Psoas muscle (tissue), 8 donors: Measurements from ENCODE around the gene EMC6. TPM values are rescaled to one million over a fixed set of nuclear protein-coding genes. Genes with fewer than 3 reads are reported as not detected.

Source experiments
- ATAC-seq, 4 donors: fragments of 200-7000 bp; cut with Tn5 transposase; one replicate each; pipeline ENCODE4 v1.9.1; 2020; ENCODE audit warnings: moderate library complexity in 3 of 4, mild to moderate bottlenecking in 2 of 4
- DNase-seq, 2 donors: peaks; one replicate each; pipeline ENCODE4 v3.0.0-alpha.2; 2020
- H3K27ac ChIP-seq: fragments of 200-600 bp; one replicate; pipeline ENCODE4 v1.8.0; 2022
- H3K27me3 ChIP-seq, 3 donors: fragments of 200-600 bp in 1 of 3; one replicate each; pipeline versions ENCODE4 v1.6.1 to v1.8.0; 2013 to 2022; ENCODE audit warnings: low read length in 2 of 3, mild to moderate bottlenecking in 2 of 3, moderate library complexity in 1 of 3; ENCODE audit not compliant: insufficient read depth in 3 of 3
- H3K36me3 ChIP-seq, 2 donors: fragments of 200-600 bp in 1 of 2; one replicate each; pipeline versions ENCODE4 v1.6.1 to v1.8.0; 2013 to 2022; ENCODE audit warnings: low read depth in 1 of 2, mild to moderate bottlenecking in 1 of 2, moderate library complexity in 1 of 2; ENCODE audit not compliant: insufficient read depth in 1 of 2
- H3K4me1 ChIP-seq: fragments of 200-600 bp; one replicate; pipeline ENCODE4 v1.8.0; 2022
- H3K4me3 ChIP-seq: fragments of 200-600 bp; one replicate; pipeline ENCODE4 v1.8.0; 2022; ENCODE audit warnings: mild to moderate bottlenecking
- H3K9me3 ChIP-seq: fragments of 200-600 bp; one replicate; pipeline ENCODE4 v1.8.0; 2022
- CTCF ChIP-seq: fragments of 200-600 bp; IDR thresholded peaks from one replicate; pipeline ENCODE4 v1.8.0; 2022; ENCODE audit warnings: antibody characterized with exemption
- WGBS, 3 donors: extraction: QIAGEN DNeasy Blood & Tissue Kit; methylation state at CpG; one replicate each; pipeline versions ENCODE4 v1.1.6 to v1.1.7; 2013; 5-methylcytosine and 5-hydroxymethylcytosine counted together
- intact Hi-C, 2 donors: fragments of 100-400 bp; cut with DNase I; formaldehyde crosslinking; loops; one replicate each; pipeline versions ENCODE4 v1.11.0 to v1.14.2; 2022
- polyA plus RNA-seq, 3 donors: library from polyadenylated mRNA; stranded (reverse); fragments of 200-250 nt; gene quantifications; one replicate each; pipeline ENCODE4 v1.2.3, GENCODE V29; 2013
- total RNA-seq, 4 donors: library from RNA; stranded (reverse); fragmentation: NEBNext Ultra II Directional in 2 of 4; extraction: Animal tissue kit (Norgen Biotek cat#: 25700) in 2 of 4; gene quantifications; one replicate each; pipeline versions ENCODE4 v1.2.1 to v1.2.4, GENCODE V29; 2021 to 2023
- donor health status: healthy with polysubstance abuse.
- donor health status: DM: no; HTN: no; CAD: no; lungs with moderate emphysema.
- donor health status: Bipolar disorder and iron deficiency.
- donor health status: healthy.
- donor health status: DM: yes; HTN: yes; CAD: no.
- donor health status: DM: no; HTN: no; CAD: no.
- donor health status: DM: no; HTN: no; CAD: no.
- donor health status: DM: yes; HTN: yes; CAD: no.

The EMC6 gene
- total and polyA plus RNA-seq, 7 donors = 91.6 to 270 (median 135) TPM

- no peaks in the 10 kb centered on the region for H3K27me3 ChIP-seq
- no peaks in the 10 kb centered on the region for H3K9me3 ChIP-seq
- WGBS, 3 donors = 68 to 80% (median 72%) methylated on average over 4 of the region's 4 CpGs
- no peak overlapping the region for H3K4me3 ChIP-seq
- peak overlapping the region; percentile 95 for H3K27ac ChIP-seq
- peaks cover 2 to 34% of the 10 kb centered on the region in 2 donors for H3K36me3 ChIP-seq
- DNase-seq (no peak), ATAC-seq (no peak)
- no peak for TF ChIP-seq CTCF
- H3K4me1 ChIP-seq = peaks cover 9% of the 10 kb centered on the region
- intact Hi-C loops = no loop called here
Measured at GRCh38 chr17:3693141-3693540, 24.5 kb downstream of the EMC6 start.

DNA sequence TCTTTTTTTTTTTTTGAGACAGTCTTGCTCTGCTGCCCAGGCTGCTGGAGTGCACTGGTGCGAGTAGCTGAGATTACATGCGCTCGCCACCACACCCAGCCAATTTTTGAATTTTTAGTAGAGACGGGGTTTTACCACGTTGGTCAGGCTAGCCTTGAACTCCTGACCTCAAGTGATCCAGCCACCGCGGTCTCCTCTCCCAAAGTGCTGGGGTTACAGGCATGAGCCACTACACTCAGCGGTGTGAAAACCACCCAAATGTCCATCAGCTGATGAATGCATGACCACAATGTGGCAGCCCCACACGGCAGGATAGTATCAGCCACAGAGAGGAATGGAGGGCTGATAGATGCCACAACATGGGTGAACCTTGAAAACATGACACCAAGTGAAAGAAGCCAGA lies 25.2 kb downstream of the EMC6 start:
- no peak for TF ChIP-seq CTCF
- no peaks in the 10 kb centered on the region for H3K27me3 ChIP-seq
- peaks cover 2 to 32% of the 10 kb centered on the region in 2 donors for H3K36me3 ChIP-seq
- no peak overlapping the region for H3K4me3 ChIP-seq
- peak overlapping the region; percentile 95 for H3K27ac ChIP-seq
- no peaks in the 10 kb centered on the region for H3K9me3 ChIP-seq
- peaks cover 9% of the 10 kb centered on the region for H3K4me1 ChIP-seq
- intact Hi-C loops = no loop called here
- DNase-seq = no peak
- WGBS, 3 donors = 68 to 73% (median 71%) methylated on average over 9 of the region's 9 CpGs
- ATAC-seq = no peak

DNA sequence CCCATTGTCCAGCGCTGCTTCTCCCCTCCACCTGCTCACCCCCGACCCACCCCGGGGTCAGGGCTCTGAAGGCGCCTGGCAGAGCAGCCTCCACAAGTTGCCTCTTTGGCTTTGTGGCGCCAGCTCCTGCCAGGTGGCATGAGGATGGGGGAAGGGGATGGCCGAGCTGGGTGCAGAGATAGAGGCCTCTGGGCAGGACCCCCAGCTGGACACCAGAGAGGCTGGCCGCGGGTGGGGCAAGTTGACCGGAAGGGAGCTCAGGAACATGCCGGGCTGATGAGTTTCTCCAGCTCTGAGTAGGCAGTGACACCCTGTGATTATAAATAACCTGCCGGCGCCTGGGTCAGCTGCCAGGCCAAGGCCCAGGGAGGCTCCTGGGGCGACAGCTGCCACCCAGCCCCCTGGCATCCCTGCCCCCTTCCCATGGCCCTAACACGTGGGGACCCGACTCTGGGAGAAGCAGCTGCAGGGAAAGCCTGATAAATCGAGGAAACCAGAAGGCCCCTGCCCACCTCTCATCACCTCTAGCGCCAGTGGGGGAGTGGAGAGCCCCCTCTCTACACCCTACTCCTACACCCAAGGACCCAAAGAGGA lies 26.6 kb downstream of the EMC6 start:
- 5 to 7% (median 5%) methylated on average over 11 to 17 of the region's 17 CpGs for WGBS, 3 donors
- H3K27ac ChIP-seq = peak overlapping the region; percentile 95
- peak; percentile 86 to 95 for DNase-seq
- H3K9me3 ChIP-seq = no peaks in the 10 kb centered on the region
- peaks cover 9% of the 10 kb centered on the region for H3K4me1 ChIP-seq
- no peaks in the 10 kb centered on the region for H3K27me3 ChIP-seq
- peak; percentile 87 to 90 (median 89) for ATAC-seq
- peak overlapping the region; percentile 86 for H3K4me3 ChIP-seq
- H3K36me3 ChIP-seq = peaks cover 2 to 21% of the 10 kb centered on the region in 2 donors
- no peak for TF ChIP-seq CTCF
- intact Hi-C loops = no loop called here

- ATAC-seq (peak; percentile 36 to 54 (median 45)), DNase-seq (peak; percentile 63 to 74)
- TF ChIP-seq CTCF = no peak
- no peaks in the 10 kb centered on the region for H3K27me3 ChIP-seq
- WGBS, 3 donors = 0 to 1% (median 1%) methylated on average over 50 to 65 of the region's 65 CpGs
- peaks cover 9% of the 10 kb centered on the region for H3K4me1 ChIP-seq
- peak within 1 kb of the TSS; percentile 86 for H3K4me3 ChIP-seq
- peak within 1 kb of the TSS; percentile 95 for H3K27ac ChIP-seq
- intact Hi-C loops = no loop called here
- peaks cover 0 to 15% of the 10 kb centered on the region in 2 donors for H3K36me3 ChIP-seq
- no peaks in the 10 kb centered on the region for H3K9me3 ChIP-seq
Measured at GRCh38 chr17:3695723-3696411, 27.3 kb downstream of the EMC6 start, which contains the start of gene P2RX5. P2RX5 (minus strand) TSS chr17:3696155; CDS start chr17:3696005, 150 bp downstream.
